Adrenal gland (tissue), 12 donors: ENCODE data around the gene SLC5A10. TPM values are rescaled to one million over a fixed set of nuclear protein-coding genes. Genes with fewer than 3 reads are reported as not detected.
"Not testable (repeated sequence)": the region's sequence is repeated elsewhere in the genome, so short reads cannot be mapped to it uniquely, and the experiment has no call there.

Source experiments
- DNase-seq, 7 donors: peaks; one replicate each; pipeline ENCODE4 v3.0.0-alpha.2; 2019 to 2020
- H3K27ac ChIP-seq, 5 donors: fragments of 200-600 bp; sonication (generic) in 4 of 5; 1 replicate in 3 of 5; 2 replicates in 2 of 5; pipeline versions ENCODE4 v1.5.1 to v1.8.0; 2016 to 2020; ENCODE audit warnings: mild to moderate bottlenecking in 1 of 5
- H3K27me3 ChIP-seq: fragments of 200-600 bp; 2 replicates; pipeline ENCODE4 v1.8.0; 2021
- H3K36me3 ChIP-seq, 2 donors: fragments of 200-600 bp; replicated peaks in 1 of 2; 1 replicate in 1 of 2; 2 replicates in 1 of 2; pipeline versions ENCODE4 v1.5.1 to v1.8.0; 2018 to 2022
- H3K4me1 ChIP-seq, 2 donors: fragments of 200-600 bp; replicated peaks in 1 of 2; 1 replicate in 1 of 2; 2 replicates in 1 of 2; pipeline versions ENCODE4 v1.5.1 to v1.8.0; 2018 to 2021
- H3K4me3 ChIP-seq, 4 donors: fragments of 200-600 bp; sonication (generic) in 3 of 4; one replicate each; pipeline ENCODE4 v1.5.1; 2016 to 2018
- H3K9me3 ChIP-seq, 3 donors: fragments of 200-600 bp; sonication (generic) in 1 of 3; replicated peaks in 1 of 3; 1 replicate in 2 of 3; 2 replicates in 1 of 3; pipeline versions ENCODE4 v1.5.1 to v1.8.0; 2016 to 2021
- POLR2A ChIP-seq, 2 donors: fragments of 450-650 bp; IDR thresholded peaks; one replicate each; pipeline ENCODE4 v1.6.1; 2017; ENCODE audit warnings: antibody characterized with exemption in 2 of 2, mild to moderate bottlenecking in 2 of 2, moderate library complexity in 1 of 2
- WGBS, 4 donors: extraction: QIAGEN DNeasy Blood & Tissue Kit in 2 of 4; methylation state at CpG; one replicate each; pipeline versions ENCODE4 v1.1.5 to v1.1.7; 2013 to 2017; 5-methylcytosine and 5-hydroxymethylcytosine counted together
- intact Hi-C, 2 donors: fragments of 100-400 bp; cut with DNase I; formaldehyde crosslinking; loops; one replicate each; pipeline versions ENCODE4 v1.14.1 to v1.15.0; 2022 to 2023
- polyA plus RNA-seq, 3 donors: library from polyadenylated mRNA; stranded (reverse); fragments of 200-250 nt in 2 of 3; fragments of 350-450 nt in 1 of 3; fragmentation: Illumina TruSeq in 1 of 3; extraction: RNeasy Lipid Tissue Mini Kit (QIAGEN cat#74804) in 1 of 3; gene quantifications; one replicate each; pipeline ENCODE4 v1.2.3, GENCODE V29; 2013 to 2014
- total RNA-seq, 9 donors: library from RNA; depleted of rRNA in 4 of 9; stranded (reverse); fragments of >200 nt in 4 of 9; fragments of 120-200 nt in 1 of 9; fragmentation: NEBNext Ultra II Directional in 1 of 9; extraction: Animal tissue kit (Norgen Biotek cat#: 25700) in 1 of 9; gene quantifications; one replicate each; pipeline versions ENCODE4 v1.1.0 to v1.2.4, GENCODE V29; 2013 to 2023
- TF ChIP-seq, protein P1 (sequence below), 6 experiments: fragments of 450-650 bp in 4 of 6; fragments of 200-600 bp in 2 of 6; sonication (generic) in 1 of 6; IDR thresholded peaks; 1 replicate in 5 of 6; 2 replicates in 1 of 6; pipeline versions ENCODE4 v1.5.1 to v1.8.0; 2016 to 2021; ENCODE audit warnings: antibody characterized with exemption in 6 of 6, mild to moderate bottlenecking in 2 of 6, moderate library complexity in 1 of 6
- donor health status: healthy with polysubstance abuse.
- donor health status: Bipolar disorder and iron deficiency.
- donor health status: DM: yes; HTN: yes; CAD: no.
- donor health status: DM: no; HTN: no; CAD: no.
- donor health status: DM: no; HTN: no; CAD: no.
- donor health status: DM: yes; HTN: yes; CAD: no.

Gene SLC5A10
- total and polyA plus RNA-seq, 12 donors: 0.16 to 0.94 (median 0.22) TPM; not detected in 8

GRCh38 chr17:18950944-18951905 is 740 bp upstream of the SLC5A10 start:
- no peak for DNase-seq
- intact Hi-C loops: no loop called here
- Histone ChIP-seq H3K27me3 (no peaks in the 10 kb centered on the region), H3K4me1 (no peaks in the 10 kb centered on the region), H3K36me3 (no peaks in the 10 kb centered on the region), H3K27ac (no peak overlapping the region), H3K4me3 (no peak overlapping the region), H3K9me3 (no peaks in the 10 kb centered on the region)
- TF ChIP-seq POLR2A (IDR thresholded peaks at IDR 0.05): no peak
- TF ChIP-seq, protein P1, sequence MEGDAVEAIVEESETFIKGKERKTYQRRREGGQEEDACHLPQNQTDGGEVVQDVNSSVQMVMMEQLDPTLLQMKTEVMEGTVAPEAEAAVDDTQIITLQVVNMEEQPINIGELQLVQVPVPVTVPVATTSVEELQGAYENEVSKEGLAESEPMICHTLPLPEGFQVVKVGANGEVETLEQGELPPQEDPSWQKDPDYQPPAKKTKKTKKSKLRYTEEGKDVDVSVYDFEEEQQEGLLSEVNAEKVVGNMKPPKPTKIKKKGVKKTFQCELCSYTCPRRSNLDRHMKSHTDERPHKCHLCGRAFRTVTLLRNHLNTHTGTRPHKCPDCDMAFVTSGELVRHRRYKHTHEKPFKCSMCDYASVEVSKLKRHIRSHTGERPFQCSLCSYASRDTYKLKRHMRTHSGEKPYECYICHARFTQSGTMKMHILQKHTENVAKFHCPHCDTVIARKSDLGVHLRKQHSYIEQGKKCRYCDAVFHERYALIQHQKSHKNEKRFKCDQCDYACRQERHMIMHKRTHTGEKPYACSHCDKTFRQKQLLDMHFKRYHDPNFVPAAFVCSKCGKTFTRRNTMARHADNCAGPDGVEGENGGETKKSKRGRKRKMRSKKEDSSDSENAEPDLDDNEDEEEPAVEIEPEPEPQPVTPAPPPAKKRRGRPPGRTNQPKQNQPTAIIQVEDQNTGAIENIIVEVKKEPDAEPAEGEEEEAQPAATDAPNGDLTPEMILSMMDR (IDR thresholded peaks at IDR 0.05): no peak
- WGBS, 4 donors: 82 to 89% (median 84%) methylated on average over 21 to 34 of the region's 34 CpGs

GRCh38 chr17:18953231-18953728 is 1.3 kb downstream of the SLC5A10 start:
- DNase-seq: no peak
- H3K27me3 ChIP-seq: no peaks in the 10 kb centered on the region
- 85 to 92% (median 88%) methylated on average over 12 to 14 of the region's 14 CpGs for WGBS, 4 donors
- no peaks in the 10 kb centered on the region for H3K36me3 ChIP-seq
- H3K27ac ChIP-seq: no peak overlapping the region
- TF ChIP-seq, protein P1 (IDR thresholded peaks at IDR 0.05): no peak
- no peak for TF ChIP-seq POLR2A (IDR thresholded peaks at IDR 0.05)
- no peaks in the 10 kb centered on the region for H3K4me1 ChIP-seq
- H3K9me3 ChIP-seq: no peaks in the 10 kb centered on the region
- H3K4me3 ChIP-seq: no peak overlapping the region
- intact Hi-C loops: no loop called here

DNA sequence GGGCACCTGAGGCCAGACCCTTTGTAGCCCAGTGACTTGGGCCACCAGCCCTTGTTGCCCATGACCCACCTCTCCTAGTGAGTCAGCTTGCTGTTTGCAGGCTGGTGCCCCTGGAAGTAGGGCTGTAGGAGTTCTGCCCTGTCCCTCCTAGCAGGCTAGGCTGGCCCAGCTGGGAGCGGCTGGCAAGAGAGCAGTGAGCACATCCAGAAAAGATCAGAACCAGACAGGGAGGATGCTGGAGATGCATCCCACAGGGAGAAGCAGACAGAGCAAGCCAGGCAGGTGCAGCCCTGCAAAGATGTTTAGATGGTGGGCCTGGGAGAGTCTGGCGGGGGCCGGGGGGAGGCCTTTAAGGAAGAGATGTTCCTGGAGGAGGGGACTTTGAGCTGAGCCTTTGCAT is 2.4 kb downstream of the SLC5A10 start:
- 92 to 96% (median 94%) methylated on average over 2 to 3 of the region's 3 CpGs for WGBS, 4 donors
- Histone ChIP-seq H3K4me3 (no peak overlapping the region), H3K27ac (no peak overlapping the region), H3K4me1 (no peaks in the 10 kb centered on the region), H3K36me3 (no peaks in the 10 kb centered on the region), H3K27me3 (no peaks in the 10 kb centered on the region), H3K9me3 (no peaks in the 10 kb centered on the region)
- intact Hi-C loops: no loop called here
- TF ChIP-seq POLR2A (IDR thresholded peaks at IDR 0.05): no peak
- TF ChIP-seq, protein P1 (IDR thresholded peaks at IDR 0.05): no peak
- DNase-seq: no peak

DNA sequence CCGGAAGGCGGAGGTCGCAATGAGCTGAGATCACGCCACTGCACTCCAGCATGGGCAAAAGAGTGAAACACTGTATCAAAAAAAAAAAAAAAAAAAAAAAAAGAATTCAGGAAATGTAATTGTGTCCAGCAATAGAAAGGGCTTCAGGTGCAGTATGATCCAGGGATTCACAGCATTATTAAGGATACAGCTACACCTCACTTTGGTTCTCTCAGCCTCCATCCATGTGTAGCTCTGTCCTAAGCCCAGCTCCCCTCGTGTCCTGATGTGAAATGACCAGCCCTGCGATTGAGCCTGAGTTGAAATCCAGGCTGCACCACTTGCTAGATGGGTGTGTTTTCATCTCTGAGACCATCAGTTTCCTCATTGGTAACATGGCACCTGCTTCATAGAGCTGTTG is 3.0 kb downstream of the SLC5A10 start:
- no peaks in the 10 kb centered on the region for H3K36me3 ChIP-seq
- TF ChIP-seq, protein P1 (IDR thresholded peaks at IDR 0.05): no peak
- TF ChIP-seq POLR2A (IDR thresholded peaks at IDR 0.05): no peak
- no peak overlapping the region for H3K27ac ChIP-seq
- 91 to 96% (median 93%) methylated on average over 6 of the region's 6 CpGs for WGBS, 4 donors
- no peaks in the 10 kb centered on the region for H3K27me3 ChIP-seq
- no peaks in the 10 kb centered on the region for H3K4me1 ChIP-seq
- H3K4me3 ChIP-seq: no peak overlapping the region
- no peak for DNase-seq
- intact Hi-C loops: no loop called here
- H3K9me3 ChIP-seq: no peaks in the 10 kb centered on the region

- DNase-seq, H3K27me3 ChIP-seq, H3K36me3 ChIP-seq, H3K4me3 ChIP-seq, H3K4me1 ChIP-seq, intact Hi-C loops, H3K27ac ChIP-seq, H3K9me3 ChIP-seq: not testable (repeated sequence)
- WGBS, 4 donors: 91 to 97% (median 94%) methylated on average over 6 of the region's 6 CpGs
These were observed 4.1 kb downstream of the SLC5A10 start for GRCh38 chr17:18956021-18956420.
